Progenitor cell of endocrine pancreas (in vitro differentiated cells): Measurements from ENCODE around the gene MAPKAPK2. TPM values are rescaled to one million over a fixed set of nuclear protein-coding genes. Genes with fewer than 3 reads are reported as not detected.

Experiments
- DNase-seq: peaks from one replicate; pipeline ENCODE4 v3.0.0; 2021; ENCODE audit warnings: low spot score; ENCODE audit not compliant: unreplicated experiment
- H3K27ac Mint-ChIP-seq: 2 replicates; pipeline ENCODE4 v1.8.0; 2021; ENCODE audit warnings: mild to moderate bottlenecking, moderate library complexity, mixed read lengths
- H3K27me3 Mint-ChIP-seq: 2 replicates; pipeline ENCODE4 v1.8.0; 2021; ENCODE audit warnings: mixed read lengths
- H3K36me3 Mint-ChIP-seq: 2 replicates; pipeline ENCODE4 v1.8.0; 2022; ENCODE audit warnings: mixed read lengths; ENCODE audit not compliant: insufficient read depth
- H3K4me1 Mint-ChIP-seq: 2 replicates; pipeline ENCODE4 v1.8.0; 2021; ENCODE audit warnings: low read depth, mixed read lengths
- H3K4me3 Mint-ChIP-seq: 2 replicates; pipeline ENCODE4 v1.8.0; 2021; ENCODE audit warnings: low read depth, mild to moderate bottlenecking, moderate library complexity, mixed read lengths
- H3K9me3 Mint-ChIP-seq: 2 replicates; pipeline ENCODE4 v1.8.0; 2021; ENCODE audit warnings: low read depth, mixed read lengths
- CTCF ChIP-seq: fragments of 200-600 bp; sonication (generic); IDR thresholded peaks from one replicate; pipeline ENCODE4 v1.5.0; 2021; ENCODE audit warnings: antibody characterized with exemption, mild to moderate bottlenecking; ENCODE audit not compliant: unreplicated experiment
- total RNA-seq: library from RNA; stranded (reverse); gene quantifications from 2 replicates; pipeline ENCODE4 v1.2.1, GENCODE V29; 2021

MAPKAPK2 gene
- total RNA-seq, 1 donor from 2014 or later: 60.8 TPM

GRCh38 chr1:206694171-206695124 lies 9.7 kb downstream of the MAPKAPK2 start:
- peak overlapping the region; percentile 87 for H3K27ac Mint-ChIP-seq
- no peaks in the 10 kb centered on the region for H3K27me3 Mint-ChIP-seq
- TF ChIP-seq CTCF: no peak
- no peak for DNase-seq
- peaks cover 55% of the 10 kb centered on the region for H3K4me1 Mint-ChIP-seq
- H3K4me3 Mint-ChIP-seq: no peak overlapping the region
- peaks cover 8% of the 10 kb centered on the region for H3K36me3 Mint-ChIP-seq
- no peaks in the 10 kb centered on the region for H3K9me3 Mint-ChIP-seq

GRCh38 chr1:206695733-206696132 lies 11.0 kb downstream of the MAPKAPK2 start:
- Mint-ChIP-seq H3K9me3 (no peaks in the 10 kb centered on the region), H3K4me1 (peaks cover 52% of the 10 kb centered on the region), H3K27ac (no peak overlapping the region), H3K4me3 (no peak overlapping the region), H3K27me3 (no peaks in the 10 kb centered on the region), H3K36me3 (peaks cover 8% of the 10 kb centered on the region)
- DNase-seq: no peak
- TF ChIP-seq CTCF: no peak

GRCh38 chr1:206696812-206697585 lies 12.3 kb downstream of the MAPKAPK2 start:
- H3K36me3 Mint-ChIP-seq: peaks cover 8% of the 10 kb centered on the region
- no peak for TF ChIP-seq CTCF
- H3K9me3 Mint-ChIP-seq: no peaks in the 10 kb centered on the region
- H3K4me1 Mint-ChIP-seq: peaks cover 44% of the 10 kb centered on the region
- H3K27ac Mint-ChIP-seq: peak overlapping the region; percentile 57
- no peak for DNase-seq
- H3K4me3 Mint-ChIP-seq: no peak overlapping the region
- H3K27me3 Mint-ChIP-seq: no peaks in the 10 kb centered on the region

GRCh38 chr1:206698011-206698410 lies 13.3 kb downstream of the MAPKAPK2 start:
- peaks cover 39% of the 10 kb centered on the region for H3K4me1 Mint-ChIP-seq
- H3K9me3 Mint-ChIP-seq: no peaks in the 10 kb centered on the region
- no peak overlapping the region for H3K4me3 Mint-ChIP-seq
- H3K36me3 Mint-ChIP-seq: peaks cover 8% of the 10 kb centered on the region
- no peak for TF ChIP-seq CTCF
- DNase-seq: no peak
- no peak overlapping the region for H3K27ac Mint-ChIP-seq
- H3K27me3 Mint-ChIP-seq: no peaks in the 10 kb centered on the region

GRCh38 chr1:206699000-206699586 lies 14.4 kb downstream of the MAPKAPK2 start:
- Mint-ChIP-seq H3K27ac (no peak overlapping the region), H3K4me1 (peaks cover 32% of the 10 kb centered on the region), H3K9me3 (no peaks in the 10 kb centered on the region), H3K36me3 (peaks cover 8% of the 10 kb centered on the region), H3K4me3 (no peak overlapping the region), H3K27me3 (no peaks in the 10 kb centered on the region)
- no peak for TF ChIP-seq CTCF
- DNase-seq: no peak
